Psoas muscle (tissue), 8 donors: Measurements from ENCODE around the gene SLC2A13. TPM values are rescaled to one million over a fixed set of nuclear protein-coding genes. Genes with fewer than 3 reads are reported as not detected.

Source experiments
- ATAC-seq, 4 donors: fragments of 200-7000 bp; cut with Tn5 transposase; one replicate each; pipeline ENCODE4 v1.9.1; 2020; ENCODE audit warnings: moderate library complexity in 3 of 4, mild to moderate bottlenecking in 2 of 4
- DNase-seq, 2 donors: peaks; one replicate each; pipeline ENCODE4 v3.0.0-alpha.2; 2020
- H3K27ac ChIP-seq: fragments of 200-600 bp; one replicate; pipeline ENCODE4 v1.8.0; 2022
- H3K27me3 ChIP-seq, 3 donors: fragments of 200-600 bp in 1 of 3; one replicate each; pipeline versions ENCODE4 v1.6.1 to v1.8.0; 2013 to 2022; ENCODE audit warnings: low read length in 2 of 3, mild to moderate bottlenecking in 2 of 3, moderate library complexity in 1 of 3; ENCODE audit not compliant: insufficient read depth in 3 of 3
- H3K36me3 ChIP-seq, 2 donors: fragments of 200-600 bp in 1 of 2; one replicate each; pipeline versions ENCODE4 v1.6.1 to v1.8.0; 2013 to 2022; ENCODE audit warnings: low read depth in 1 of 2, mild to moderate bottlenecking in 1 of 2, moderate library complexity in 1 of 2; ENCODE audit not compliant: insufficient read depth in 1 of 2
- H3K4me1 ChIP-seq: fragments of 200-600 bp; one replicate; pipeline ENCODE4 v1.8.0; 2022
- H3K4me3 ChIP-seq: fragments of 200-600 bp; one replicate; pipeline ENCODE4 v1.8.0; 2022; ENCODE audit warnings: mild to moderate bottlenecking
- H3K9me3 ChIP-seq: fragments of 200-600 bp; one replicate; pipeline ENCODE4 v1.8.0; 2022
- CTCF ChIP-seq: fragments of 200-600 bp; IDR thresholded peaks from one replicate; pipeline ENCODE4 v1.8.0; 2022; ENCODE audit warnings: antibody characterized with exemption
- WGBS, 3 donors: extraction: QIAGEN DNeasy Blood & Tissue Kit; methylation state at CpG; one replicate each; pipeline versions ENCODE4 v1.1.6 to v1.1.7; 2013; 5-methylcytosine and 5-hydroxymethylcytosine counted together
- intact Hi-C, 2 donors: fragments of 100-400 bp; cut with DNase I; formaldehyde crosslinking; loops; one replicate each; pipeline versions ENCODE4 v1.11.0 to v1.14.2; 2022
- polyA plus RNA-seq, 3 donors: library from polyadenylated mRNA; stranded (reverse); fragments of 200-250 nt; gene quantifications; one replicate each; pipeline ENCODE4 v1.2.3, GENCODE V29; 2013
- total RNA-seq, 4 donors: library from RNA; stranded (reverse); fragmentation: NEBNext Ultra II Directional in 2 of 4; extraction: Animal tissue kit (Norgen Biotek cat#: 25700) in 2 of 4; gene quantifications; one replicate each; pipeline versions ENCODE4 v1.2.1 to v1.2.4, GENCODE V29; 2021 to 2023
- donor health status: healthy with polysubstance abuse.
- donor health status: DM: no; HTN: no; CAD: no; lungs with moderate emphysema.
- donor health status: Bipolar disorder and iron deficiency.
- donor health status: healthy.
- donor health status: DM: yes; HTN: yes; CAD: no.
- donor health status: DM: no; HTN: no; CAD: no.
- donor health status: DM: no; HTN: no; CAD: no.
- donor health status: DM: yes; HTN: yes; CAD: no.

Gene SLC2A13
- total and polyA plus RNA-seq, 7 donors: 0.39 to 1.7 (median 0.95) TPM

GRCh38 chr12:39782026-39782545, 323.8 kb downstream of the SLC2A13 start:
- Histone ChIP-seq H3K36me3 (no peaks in the 10 kb centered on the region), H3K4me3 (no peak overlapping the region), H3K27me3 (no peaks in the 10 kb centered on the region), H3K9me3 (no peaks in the 10 kb centered on the region), H3K27ac (no peak overlapping the region), H3K4me1 (no peaks in the 10 kb centered on the region)
- ATAC-seq: no peak
- 75 to 89% (median 81%) methylated on average over 7 of the region's 7 CpGs for WGBS, 3 donors
- DNase-seq: no peak
- intact Hi-C loops: no loop called here
- no peak for TF ChIP-seq CTCF

GRCh38 chr12:39780913-39781446, 324.9 kb downstream of the SLC2A13 start:
- Histone ChIP-seq H3K9me3 (no peaks in the 10 kb centered on the region), H3K4me1 (no peaks in the 10 kb centered on the region), H3K36me3 (no peaks in the 10 kb centered on the region), H3K27me3 (no peaks in the 10 kb centered on the region), H3K4me3 (no peak overlapping the region), H3K27ac (no peak overlapping the region)
- 68 to 86% (median 77%) methylated on average over 4 of the region's 4 CpGs for WGBS, 3 donors
- no peak for ATAC-seq
- no peak for DNase-seq
- TF ChIP-seq CTCF: no peak
- intact Hi-C loops: no loop called here

GRCh38 chr12:39780411-39780912, 325.4 kb downstream of the SLC2A13 start:
- ATAC-seq (no peak), DNase-seq (no peak)
- TF ChIP-seq CTCF: no peak
- Histone ChIP-seq H3K4me1 (no peaks in the 10 kb centered on the region), H3K27me3 (no peaks in the 10 kb centered on the region), H3K4me3 (no peak overlapping the region), H3K27ac (no peak overlapping the region), H3K36me3 (no peaks in the 10 kb centered on the region), H3K9me3 (no peaks in the 10 kb centered on the region)
- intact Hi-C loops: no loop called here
- WGBS, 3 donors: 84 to 87% (median 87%) methylated on average over 2 of the region's 2 CpGs

- Histone ChIP-seq H3K4me3 (no peak overlapping the region), H3K9me3 (no peaks in the 10 kb centered on the region), H3K36me3 (no peaks in the 10 kb centered on the region), H3K27me3 (no peaks in the 10 kb centered on the region), H3K4me1 (no peaks in the 10 kb centered on the region), H3K27ac (no peak overlapping the region)
- no peak for ATAC-seq
- no peak for TF ChIP-seq CTCF
- intact Hi-C loops: no loop called here
- WGBS, 3 donors: 78 to 86% (median 78%) methylated on average over 5 of the region's 5 CpGs
- DNase-seq: no peak
These were observed 326.0 kb downstream of the SLC2A13 start for GRCh38 chr12:39779768-39780340.
